ENCODE results near the gene DNAJC11.

Gene DNAJC11

GRCh38 chr1:6738987-6739676 lies 37.5 kb upstream of the DNAJC11 start:
- TF ChIP-seq CTCF (IDR thresholded peaks at IDR 0.05; ENCODE audit: low read length, missing control alignments), result no peak
- no peak for DNase-seq (ENCODE audit: low read depth)
- H3K4me3 ChIP-seq (replicated peaks; ENCODE audit: low read depth, low read length), result no peak overlapping the region

- no peak for DNase-seq (ENCODE audit: low read depth)
- no peak overlapping the region for H3K4me3 ChIP-seq (replicated peaks; ENCODE audit: low read depth, low read length)
- TF ChIP-seq CTCF (IDR thresholded peaks at IDR 0.05; ENCODE audit: low read length, missing control alignments), result no peak
Observed at GRCh38 chr1:6732942-6733341, 31.3 kb upstream of the DNAJC11 start.

- no peak overlapping the region for H3K4me3 ChIP-seq (replicated peaks; ENCODE audit: low read depth, low read length)
- TF ChIP-seq CTCF (IDR thresholded peaks at IDR 0.05; ENCODE audit: low read length, missing control alignments), result no peak
- no peak for DNase-seq (ENCODE audit: low read depth)
Observed at GRCh38 chr1:6731905-6732304, 30.3 kb upstream of the DNAJC11 start.

- TF ChIP-seq CTCF (IDR thresholded peaks at IDR 0.05; ENCODE audit: low read length, missing control alignments), result no peak
- no peak for DNase-seq (ENCODE audit: low read depth)
- H3K4me3 ChIP-seq (replicated peaks; ENCODE audit: low read depth, low read length), result no peak overlapping the region
Observed at GRCh38 chr1:6730880-6731279, 29.3 kb upstream of the DNAJC11 start.

GRCh38 chr1:6730473-6730872 lies 28.9 kb upstream of the DNAJC11 start:
- DNase-seq (ENCODE audit: low read depth), result no peak
- H3K4me3 ChIP-seq (replicated peaks; ENCODE audit: low read depth, low read length), result no peak overlapping the region
- no peak for TF ChIP-seq CTCF (IDR thresholded peaks at IDR 0.05; ENCODE audit: low read length, missing control alignments)

- TF ChIP-seq CTCF (IDR thresholded peaks at IDR 0.05; ENCODE audit: low read length, missing control alignments), result peak; percentile 90
- no peak overlapping the region for H3K4me3 ChIP-seq (replicated peaks; ENCODE audit: low read depth, low read length)
- peak; percentile 71 for DNase-seq (ENCODE audit: low read depth)
Observed at GRCh38 chr1:6727535-6727934, 25.9 kb upstream of the DNAJC11 start.

- no peak for DNase-seq (ENCODE audit: low read depth)
- no peak for TF ChIP-seq CTCF (IDR thresholded peaks at IDR 0.05; ENCODE audit: low read length, missing control alignments)
- no peak overlapping the region for H3K4me3 ChIP-seq (replicated peaks; ENCODE audit: low read depth, low read length)
Observed at GRCh38 chr1:6726253-6726652, 24.6 kb upstream of the DNAJC11 start.
